GM19324 (cell line): ENCODE measurements around the gene CYTH4.

ENCODE experiments used
- ATAC-seq: cut with Tn5 transposase; IDR thresholded peaks from one replicate; pipeline ENCODE4 v1.9.1; 2021; ENCODE audit warnings: mild to moderate bottlenecking, moderate library complexity; ENCODE audit not compliant: unreplicated experiment, low FRiP score

CYTH4 gene

GRCh38 chr22:37308385-37309200, 26.3 kb downstream of the CYTH4 start:
- ATAC-seq: no peak

GRCh38 chr22:37309211-37310074, 27.1 kb downstream of the CYTH4 start:
- ATAC-seq: no peak

GRCh38 chr22:37310075-37310606, 27.8 kb downstream of the CYTH4 start:
- no peak for ATAC-seq

GRCh38 chr22:37310815-37311595, 28.7 kb downstream of the CYTH4 start:
- ATAC-seq: no peak

- no peak for ATAC-seq
These were observed 29.5 kb downstream of the CYTH4 start for GRCh38 chr22:37311761-37312312.

GRCh38 chr22:37312549-37313183, 30.4 kb downstream of the CYTH4 start:
- no peak for ATAC-seq

GRCh38 chr22:37313376-37314314, 31.3 kb downstream of the CYTH4 start:
- ATAC-seq: no peak

GRCh38 chr22:37314315-37315074, 32.2 kb downstream of the CYTH4 start:
- no peak for ATAC-seq

GRCh38 chr22:37316405-37316804, 34.1 kb downstream of the CYTH4 start:
- no peak for ATAC-seq

- ATAC-seq: no peak
These were observed 34.6 kb downstream of the CYTH4 start for GRCh38 chr22:37316875-37317371.

GRCh38 chr22:37317698-37318210, 35.4 kb downstream of the CYTH4 start:
- ATAC-seq: no peak

- ATAC-seq: no peak
These were observed 36.2 kb downstream of the CYTH4 start for GRCh38 chr22:37318364-37319109.

- no peak for ATAC-seq
These were observed 37.2 kb downstream of the CYTH4 start for GRCh38 chr22:37319469-37319868.

- ATAC-seq: no peak
These were observed 38.7 kb downstream of the CYTH4 start for GRCh38 chr22:37320726-37321677.

GRCh38 chr22:37324340-37325038, 42.2 kb downstream of the CYTH4 start:
- no peak for ATAC-seq
